ENCODE results near the gene PITPNC1. TPM values are rescaled to one million over a fixed set of nuclear protein-coding genes. Genes with fewer than 3 reads are reported as not detected.
"Not testable (repeated sequence)": the region's sequence is repeated elsewhere in the genome, so short reads cannot be mapped to it uniquely, and the experiment has no call there.

Gene PITPNC1
- total RNA-seq, 1 donor from 2014 or later: 20.8 TPM

GRCh38 chr17:67401598-67402504 is 24.8 kb downstream of the PITPNC1 start:
- no peak for DNase-seq

DNA sequence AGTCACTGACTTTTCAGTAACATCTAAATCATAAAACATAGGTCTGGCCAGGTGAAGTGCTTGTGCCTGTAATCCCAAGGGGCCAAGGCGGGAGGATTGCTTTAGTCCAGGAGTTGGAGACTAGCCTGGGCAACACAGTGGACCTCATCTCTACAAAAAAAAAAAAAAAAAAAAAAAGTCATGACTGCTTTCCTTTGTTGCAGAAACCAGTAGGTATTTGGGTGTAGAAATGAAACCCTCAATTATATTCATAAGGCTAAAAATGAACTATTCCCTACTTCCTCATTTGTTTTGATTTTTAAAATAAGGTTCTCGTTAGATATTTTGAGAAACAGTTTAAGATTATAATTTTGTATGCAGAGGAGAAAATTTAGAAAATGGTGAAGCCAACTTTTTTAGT is 26.0 kb downstream of the PITPNC1 start:
- no peak for DNase-seq

DNA sequence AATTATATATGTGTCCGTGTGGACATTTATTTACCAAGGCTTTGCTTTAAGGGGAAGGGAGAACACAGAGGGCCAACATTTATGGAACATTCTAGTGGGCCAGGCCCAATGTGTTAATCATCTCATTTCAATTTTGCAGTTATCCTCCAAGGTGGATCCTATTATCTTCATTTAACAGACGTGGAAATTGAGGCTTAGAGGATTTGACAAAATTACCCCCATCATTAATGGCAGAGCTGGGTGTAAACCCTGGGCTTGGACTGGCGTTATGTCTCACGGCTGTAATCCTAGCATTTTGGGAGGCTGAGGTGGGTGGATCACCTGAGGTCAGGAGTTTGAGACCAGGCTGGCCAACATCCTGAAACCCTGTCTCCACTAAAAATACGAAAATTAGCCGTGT is 26.4 kb downstream of the PITPNC1 start:
- DNase-seq: no peak

DNA sequence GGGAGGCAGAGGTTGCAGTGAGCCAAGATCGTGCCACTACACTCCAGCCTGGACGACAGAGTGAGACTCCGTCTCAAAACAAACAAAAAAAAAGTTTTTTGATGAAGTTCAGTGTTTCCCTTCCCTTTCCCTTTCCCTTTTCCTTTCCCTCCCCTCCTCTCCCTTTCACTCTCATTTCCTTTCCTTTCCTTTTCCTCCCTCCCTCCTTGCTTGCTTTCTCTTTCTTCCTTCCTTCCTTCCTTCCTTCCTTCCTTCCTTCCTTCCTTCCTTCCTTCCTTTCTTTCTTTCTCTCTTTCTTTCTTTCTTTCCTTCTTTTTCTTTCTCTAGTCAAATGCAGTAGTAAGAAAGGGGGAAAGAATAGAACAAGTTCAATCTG is 31.4 kb downstream of the PITPNC1 start:
- DNase-seq: not testable (repeated sequence)

- no peak for DNase-seq
Measured at GRCh38 chr17:67411397-67411796, 34.3 kb downstream of the PITPNC1 start.

DNA sequence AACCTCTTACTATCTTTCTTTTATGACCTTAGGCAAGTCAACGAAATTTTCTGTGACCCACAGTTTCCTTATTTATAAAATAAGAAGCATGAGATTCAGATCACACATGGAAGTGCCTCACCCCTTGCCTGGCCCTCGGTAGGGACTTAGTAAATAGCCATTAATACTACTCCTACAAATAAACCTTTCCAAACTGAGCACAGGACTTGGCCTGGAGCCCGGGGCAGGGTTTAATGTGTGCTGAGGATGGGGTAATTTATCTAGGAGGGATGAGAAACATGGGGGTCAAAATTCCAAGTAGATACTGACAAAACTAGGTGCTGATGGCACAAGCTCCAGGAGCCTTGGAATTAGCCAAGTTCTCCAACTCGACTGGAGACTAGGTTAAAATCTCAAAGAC is 35.0 kb downstream of the PITPNC1 start:
- no peak for DNase-seq

DNA sequence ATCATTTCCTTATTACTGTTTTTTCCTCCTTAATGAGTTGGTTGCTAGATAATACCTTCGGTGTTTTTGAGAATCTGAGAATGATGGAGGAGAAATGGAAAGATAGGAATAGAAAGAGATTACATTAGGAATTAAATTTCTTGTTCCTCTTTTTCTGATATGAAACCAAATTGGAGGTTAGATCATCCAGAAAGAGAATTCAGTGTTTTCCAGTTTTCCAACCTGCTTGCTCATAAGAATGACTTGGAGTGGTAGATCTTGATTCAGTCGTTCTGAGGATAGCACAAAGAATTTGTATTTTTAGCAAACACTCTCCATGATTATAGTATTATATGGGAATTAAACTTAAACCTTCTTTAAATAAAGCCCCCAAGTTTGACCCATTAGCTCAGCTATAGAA is 35.9 kb downstream of the PITPNC1 start:
- DNase-seq: no peak

DNA sequence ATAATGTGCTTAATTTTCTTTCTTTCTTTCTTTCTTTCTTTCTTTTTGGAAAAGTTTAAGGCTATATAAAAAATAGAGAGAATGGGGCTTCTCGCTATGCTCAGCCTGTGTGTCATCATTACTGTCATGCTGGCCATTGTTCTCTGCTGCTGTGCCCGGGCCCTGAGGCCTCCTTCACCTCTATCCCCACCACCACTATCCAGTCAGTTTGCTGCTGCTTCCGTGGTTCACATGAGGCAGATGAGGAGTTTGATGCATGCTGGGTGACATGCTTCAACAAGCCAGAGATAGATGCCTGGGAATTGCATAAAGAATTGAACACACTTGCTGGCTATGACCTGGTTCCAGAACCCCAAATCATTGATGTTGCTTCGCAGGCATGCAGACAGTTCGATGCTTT is 36.3 kb downstream of the PITPNC1 start:
- no peak for DNase-seq

DNA sequence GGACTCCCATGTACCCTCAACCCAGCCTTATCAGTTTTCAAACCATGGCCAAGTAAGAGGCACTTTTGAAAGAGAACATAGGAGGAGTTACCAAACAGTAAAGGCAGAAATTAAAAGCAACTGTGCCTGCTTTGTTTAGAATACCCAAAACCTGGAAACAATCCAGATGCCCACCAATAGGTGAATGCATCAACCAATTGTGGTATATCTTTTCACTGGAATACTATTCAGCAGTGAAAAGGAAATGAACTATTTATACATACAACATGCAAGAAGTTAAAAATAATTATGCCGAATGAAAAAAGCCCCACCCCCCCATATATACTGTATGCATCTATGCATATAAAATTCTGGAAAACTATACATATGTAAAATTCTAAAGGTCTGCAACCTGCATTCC is 37.0 kb downstream of the PITPNC1 start:
- no peak for DNase-seq

DNA sequence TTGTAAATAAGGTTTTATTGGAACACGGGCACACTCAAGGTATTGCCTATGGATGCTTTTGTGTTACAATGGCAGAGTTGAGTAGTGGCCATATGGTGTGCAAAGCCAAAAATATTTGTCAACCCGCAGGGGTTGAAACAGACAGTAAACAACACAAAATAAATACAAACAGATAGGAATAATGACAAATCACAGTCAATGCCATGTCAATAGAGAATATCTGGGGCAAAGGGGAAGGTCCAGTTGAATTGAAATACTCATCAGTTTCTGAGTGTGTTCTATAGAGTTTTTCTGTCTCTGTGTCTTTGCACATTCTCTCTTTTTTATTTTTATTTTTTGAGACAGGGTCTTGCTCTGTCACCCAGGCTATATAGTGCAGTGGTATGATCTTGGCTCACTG is 37.5 kb downstream of the PITPNC1 start:
- no peak for DNase-seq

DNA sequence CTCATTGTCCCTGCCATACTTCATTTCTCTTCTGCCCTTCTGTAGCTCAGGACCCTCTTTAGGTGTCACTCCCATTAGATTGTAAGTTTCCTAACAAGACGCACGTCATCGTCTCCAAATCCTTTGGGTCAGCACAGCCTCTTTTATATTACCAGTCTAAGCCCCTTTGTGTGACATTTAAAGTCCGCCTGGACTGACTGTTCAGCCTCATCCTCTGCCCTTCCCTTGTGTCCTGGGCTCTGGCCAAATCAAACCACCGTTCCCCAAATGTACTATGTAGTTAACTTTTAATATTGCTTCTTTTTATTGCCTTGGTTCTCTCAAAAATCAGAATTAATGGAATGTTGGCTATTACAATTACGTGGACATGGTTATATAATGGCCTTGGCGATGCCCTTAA is 38.2 kb downstream of the PITPNC1 start:
- DNase-seq: no peak

DNA sequence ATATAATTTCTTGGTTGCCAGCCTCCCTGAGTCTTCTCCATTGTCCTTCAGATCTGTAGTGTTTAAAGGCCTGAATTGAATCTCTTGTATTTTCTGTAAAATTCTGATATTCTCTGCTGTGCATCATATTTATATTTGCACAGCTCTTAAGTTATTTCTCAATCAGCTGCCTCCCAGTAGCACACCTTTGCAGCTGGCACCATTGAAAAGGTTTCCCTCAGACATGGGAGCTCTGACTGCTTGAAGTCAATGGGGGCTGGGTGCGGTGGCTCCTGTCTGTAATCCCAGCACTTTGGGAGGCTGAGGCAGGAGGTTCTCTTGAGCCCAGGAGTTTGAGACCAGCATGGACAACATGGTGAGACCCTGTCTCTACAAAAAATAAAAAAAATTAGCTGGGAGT is 40.4 kb downstream of the PITPNC1 start:
- DNase-seq: no peak

GRCh38 chr17:67420994-67421393 is 43.9 kb downstream of the PITPNC1 start:
- DNase-seq: no peak

- DNase-seq: no peak
Measured at GRCh38 chr17:67421869-67422273, 44.8 kb downstream of the PITPNC1 start.

- not testable (repeated sequence) for DNase-seq
Measured at GRCh38 chr17:67422296-67422695, 45.2 kb downstream of the PITPNC1 start.

DNA sequence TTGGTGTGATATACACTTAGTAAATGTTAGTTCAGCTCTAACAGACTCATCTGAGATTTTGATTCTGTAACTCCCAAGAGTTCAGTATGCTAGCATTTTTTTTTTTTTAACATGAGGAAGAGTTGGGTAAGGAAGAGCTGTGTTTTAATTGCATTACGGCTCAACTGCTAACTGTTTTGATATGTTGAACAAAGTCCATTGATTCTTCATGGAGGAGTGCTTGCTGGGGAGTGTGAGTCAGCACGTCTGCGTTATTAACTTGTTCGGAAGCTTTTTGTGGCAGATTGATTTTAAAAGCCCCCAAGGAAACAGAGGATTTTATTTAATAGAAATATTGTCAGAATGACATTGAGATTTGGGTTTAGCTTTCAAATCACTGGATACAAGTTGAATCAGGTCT is 45.8 kb downstream of the PITPNC1 start:
- no peak for DNase-seq

GRCh38 chr17:67425571-67426160 is 48.6 kb downstream of the PITPNC1 start:
- no peak for DNase-seq

- DNase-seq: no peak
Measured at GRCh38 chr17:67427424-67427823, 50.3 kb downstream of the PITPNC1 start.

GRCh38 chr17:67430515-67430914 is 53.4 kb downstream of the PITPNC1 start:
- DNase-seq: not testable (repeated sequence)

DNA sequence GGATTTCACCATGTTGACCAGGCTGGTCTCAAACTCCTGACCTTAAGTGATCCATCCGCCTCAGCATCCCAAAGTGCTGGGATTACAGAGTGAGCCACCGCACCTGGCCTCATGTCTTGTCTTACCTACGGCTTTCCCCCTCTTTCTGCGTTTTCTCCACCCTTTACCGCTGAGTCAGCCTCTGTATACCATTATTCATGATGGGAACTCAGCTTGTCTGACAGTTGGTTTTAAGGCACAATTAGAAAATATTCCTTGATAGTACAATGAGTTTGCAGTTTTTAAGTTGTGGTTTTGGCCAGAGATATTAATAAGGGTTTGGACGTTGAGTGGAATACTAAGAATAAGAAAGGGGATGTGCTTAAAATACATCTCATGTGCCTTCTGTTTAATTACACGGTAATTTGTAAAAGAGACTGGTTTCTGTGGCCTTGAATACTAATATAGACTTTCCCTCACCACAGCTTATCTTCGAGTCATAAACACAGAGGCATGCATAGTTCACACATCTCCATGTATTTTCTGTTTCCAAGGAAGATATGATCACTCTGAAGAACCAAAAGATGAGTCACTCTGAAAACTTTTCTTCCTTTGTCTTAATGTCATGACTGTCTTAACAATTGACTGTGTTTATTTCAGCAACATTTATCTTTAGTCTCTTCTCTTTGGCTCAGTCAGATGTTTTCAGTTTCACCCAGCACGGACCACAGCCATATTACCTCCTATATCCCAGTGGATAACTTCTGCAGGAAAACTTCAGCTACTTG is 54.4 kb downstream of the PITPNC1 start:
- DNase-seq: no peak

GRCh38 chr17:67433248-67433924 is 56.3 kb downstream of the PITPNC1 start:
- no peak for DNase-seq

- no peak for DNase-seq
Measured at GRCh38 chr17:67434061-67434525, 57.0 kb downstream of the PITPNC1 start.
